Epidermal melanocyte (primary cell): ENCODE measurements around the gene LRP4.

Source experiments
- DNase-seq: peaks from one replicate; pipeline ENCODE4 v3.0.0; 2011; ENCODE audit warnings: low spot score; ENCODE audit not compliant: insufficient read length

The LRP4 gene

DNA sequence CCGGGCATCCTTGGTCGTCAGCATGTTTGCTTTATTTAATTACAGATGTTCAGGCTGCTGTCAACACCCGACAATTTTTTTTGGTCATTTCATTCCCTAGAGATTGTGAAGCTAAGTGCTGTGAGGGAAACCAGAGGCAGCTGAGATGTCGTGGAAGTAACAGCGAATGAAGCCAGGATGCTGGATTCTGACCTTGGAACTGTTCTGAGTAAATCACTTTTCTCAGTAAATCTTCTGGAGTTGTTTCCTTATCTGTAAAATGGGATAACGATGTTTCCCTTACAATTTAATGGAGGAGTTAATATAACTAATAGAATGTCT is 71.9 kb downstream of the LRP4 start:
- no peak for DNase-seq

DNA sequence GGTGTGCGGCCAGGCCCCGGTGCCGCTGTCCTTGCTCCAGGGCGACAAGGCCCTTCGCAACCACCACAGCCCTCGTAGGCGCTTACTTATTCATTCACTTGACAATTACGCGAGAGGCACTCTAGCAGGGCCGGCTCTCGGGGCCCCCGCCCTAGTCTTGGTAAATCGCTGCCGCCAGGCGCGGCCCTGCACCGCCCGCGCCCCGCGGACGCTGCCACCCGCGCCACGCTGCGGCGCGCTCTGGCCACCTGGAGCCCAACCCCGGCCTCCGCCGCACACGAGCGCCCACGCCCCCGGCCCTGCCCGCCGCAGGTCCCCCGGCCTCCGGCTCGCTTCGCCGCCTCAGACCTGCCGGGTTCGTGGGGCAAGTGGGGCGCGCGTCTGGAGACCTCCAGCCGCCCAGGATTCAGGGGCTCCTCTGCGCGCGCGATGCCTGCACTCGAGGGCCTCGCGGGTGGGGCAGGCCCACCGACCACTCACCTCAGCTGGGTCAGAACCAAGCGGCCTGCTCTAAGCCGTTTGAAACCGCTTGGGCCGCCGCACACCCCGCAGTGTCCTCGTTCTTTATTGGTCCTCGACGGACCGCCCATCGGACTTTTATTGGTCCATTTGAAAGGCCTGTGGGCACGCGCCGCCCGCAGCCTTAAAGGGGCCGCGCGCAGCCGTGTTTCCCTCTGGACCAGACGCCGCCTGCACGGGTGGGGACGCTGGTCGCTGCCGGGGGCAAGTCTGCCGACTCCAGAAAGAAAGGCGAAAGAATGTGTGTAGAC is 72.4 kb downstream of the LRP4 start, which contains the start of gene CKAP5:
Gene CKAP5 (minus strand): TSS at position 541 of the 770 bp plus-strand sequence. CDS start 25,049 bp downstream, outside the sequence.
- DNase-seq, result peak; percentile 94

DNA sequence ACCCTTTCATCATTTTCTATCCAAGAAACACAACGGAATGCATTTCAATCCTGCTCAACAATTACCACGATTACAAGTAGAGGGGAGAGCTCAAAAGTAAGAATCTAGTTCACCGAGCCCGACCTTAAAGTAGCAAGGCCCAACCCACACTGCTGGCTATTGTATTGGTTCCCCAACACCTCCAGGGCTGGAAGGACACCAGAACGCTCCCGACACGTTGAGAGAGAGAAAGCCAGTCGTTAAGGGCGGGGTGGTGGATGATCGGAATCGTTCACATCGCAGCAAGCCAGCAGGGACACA is 73.0 kb downstream of the LRP4 start:
- DNase-seq, result no peak

DNA sequence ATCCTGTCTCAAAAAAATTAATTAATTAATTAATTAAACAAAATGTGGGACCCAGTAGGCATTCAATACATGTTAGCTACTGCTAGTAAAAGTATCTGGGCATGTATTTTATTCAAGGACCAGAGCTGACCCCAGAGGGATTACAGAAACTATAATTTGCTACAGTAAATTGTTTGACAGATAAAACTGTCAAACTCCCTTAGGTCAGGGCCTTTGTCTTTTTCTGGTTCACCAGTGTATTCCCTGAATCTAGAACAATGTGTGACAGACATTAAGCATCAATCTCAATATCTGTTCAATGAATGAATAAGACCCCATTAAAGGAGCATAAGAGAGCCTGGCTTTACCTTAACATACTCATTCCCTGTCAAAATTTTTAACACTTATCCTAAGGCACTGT is 78.2 kb downstream of the LRP4 start:
- no peak for DNase-seq

DNA sequence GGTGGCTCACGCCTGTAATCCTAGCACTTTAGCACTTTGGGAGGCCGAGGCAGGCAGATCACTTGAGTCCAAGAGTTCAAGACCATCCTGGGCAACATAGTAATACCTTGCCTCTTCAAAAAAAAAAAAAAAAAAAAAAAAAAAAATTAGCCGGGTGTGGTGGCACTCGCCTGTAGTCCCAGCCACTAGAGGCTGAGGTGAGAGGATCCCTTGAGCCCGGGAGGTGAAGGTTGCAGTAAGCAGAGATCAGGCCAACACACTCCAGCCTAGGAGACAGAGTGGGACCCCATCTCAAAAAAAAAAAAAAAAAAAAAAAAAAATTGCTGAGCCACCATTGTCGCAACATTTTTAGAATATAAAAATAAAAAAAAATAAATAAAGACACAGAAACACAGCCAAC is 79.8 kb downstream of the LRP4 start:
- no peak for DNase-seq

DNA sequence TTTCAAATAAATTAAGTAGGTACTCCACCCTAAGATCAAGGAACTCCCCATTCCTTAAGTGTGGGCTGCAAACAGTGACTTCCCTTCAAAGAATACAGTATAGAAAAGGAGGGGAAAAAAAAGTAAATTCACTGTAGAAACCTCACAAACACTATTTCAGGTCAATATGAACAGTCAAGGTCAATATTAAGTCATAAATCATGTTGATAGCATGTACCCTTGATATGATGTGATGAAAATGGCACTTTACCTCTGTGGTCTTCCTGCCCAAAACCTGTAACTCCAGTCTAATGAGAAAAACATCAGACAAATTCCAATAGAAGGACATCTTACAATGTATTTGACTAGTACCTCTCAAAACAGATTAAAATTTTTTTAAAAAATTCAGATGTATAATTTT is 80.5 kb downstream of the LRP4 start:
- DNase-seq, result no peak

DNA sequence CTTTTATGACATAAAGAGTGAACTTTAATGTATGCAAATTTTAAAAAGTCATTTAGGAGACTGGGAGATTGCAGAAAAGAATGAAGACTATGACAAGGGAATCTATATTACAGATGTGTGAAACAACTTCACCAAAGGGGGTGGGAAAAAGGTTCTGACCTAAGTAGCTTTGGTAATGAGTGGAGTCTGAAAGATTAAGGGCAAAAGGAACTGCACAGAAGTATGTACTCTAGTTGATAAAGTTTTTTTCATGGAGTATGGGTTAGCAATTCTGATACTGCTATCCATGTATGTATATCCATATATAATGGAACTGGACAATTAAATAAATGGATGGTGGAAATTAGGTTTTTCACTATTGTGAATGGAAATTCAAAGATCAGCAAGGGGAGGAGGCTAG is 81.5 kb downstream of the LRP4 start:
- no peak for DNase-seq

DNA sequence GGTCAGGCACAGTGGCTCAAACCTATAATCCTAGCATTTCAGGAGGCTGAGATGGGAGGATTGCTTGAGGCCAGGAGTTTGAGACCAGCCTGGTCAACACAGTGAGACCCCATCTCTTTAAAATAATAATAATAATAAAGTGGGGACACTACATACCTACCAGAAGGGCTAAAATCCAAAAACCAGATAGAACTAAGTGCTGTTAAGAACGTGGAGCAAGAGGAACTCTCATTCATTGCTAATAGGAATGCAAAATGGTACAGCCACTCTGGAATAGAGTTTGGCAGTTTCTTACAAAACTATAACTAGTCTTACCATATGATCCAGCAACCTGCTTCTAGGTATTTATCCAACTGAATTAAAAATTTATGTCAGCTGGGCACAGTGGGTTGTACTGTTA is 81.9 kb downstream of the LRP4 start:
- no peak for DNase-seq

DNA sequence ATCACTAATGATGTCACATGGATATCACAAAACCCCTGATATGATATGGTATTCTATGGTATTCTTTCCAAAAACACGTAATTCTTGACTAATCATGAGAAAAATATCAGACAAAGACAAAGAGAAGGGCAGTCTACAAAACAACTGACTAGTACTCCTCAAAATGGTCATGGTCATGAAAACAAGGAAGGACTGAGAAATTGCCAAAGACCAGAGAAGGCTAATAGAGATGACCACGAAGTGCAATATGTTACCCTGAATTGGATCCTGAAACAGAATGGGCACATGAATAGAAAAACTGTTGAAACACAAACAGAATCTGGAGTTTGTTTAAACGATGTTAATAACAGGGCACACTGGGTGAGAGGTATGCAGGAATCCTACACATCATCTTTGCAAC is 82.5 kb downstream of the LRP4 start:
- no peak for DNase-seq

DNA sequence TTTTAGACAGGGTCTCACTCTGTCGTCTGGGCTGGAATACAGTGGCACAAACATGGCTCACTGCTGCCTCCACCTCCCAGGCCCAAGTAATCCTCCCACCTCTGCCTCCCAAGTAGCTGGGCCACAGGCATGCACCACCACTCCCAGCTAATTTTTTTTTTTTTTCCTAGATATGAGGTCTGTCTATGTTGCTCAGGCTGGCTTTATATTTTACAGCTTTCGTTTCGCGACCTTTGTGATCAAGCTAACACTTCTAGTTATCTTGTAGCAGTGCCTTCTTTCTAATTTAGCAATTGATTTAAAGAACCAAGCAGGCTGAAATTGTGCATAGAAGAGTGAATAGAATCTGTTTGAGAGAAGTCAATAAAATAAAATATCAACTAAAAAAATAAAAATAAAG is 83.5 kb downstream of the LRP4 start:
- DNase-seq, result no peak

DNA sequence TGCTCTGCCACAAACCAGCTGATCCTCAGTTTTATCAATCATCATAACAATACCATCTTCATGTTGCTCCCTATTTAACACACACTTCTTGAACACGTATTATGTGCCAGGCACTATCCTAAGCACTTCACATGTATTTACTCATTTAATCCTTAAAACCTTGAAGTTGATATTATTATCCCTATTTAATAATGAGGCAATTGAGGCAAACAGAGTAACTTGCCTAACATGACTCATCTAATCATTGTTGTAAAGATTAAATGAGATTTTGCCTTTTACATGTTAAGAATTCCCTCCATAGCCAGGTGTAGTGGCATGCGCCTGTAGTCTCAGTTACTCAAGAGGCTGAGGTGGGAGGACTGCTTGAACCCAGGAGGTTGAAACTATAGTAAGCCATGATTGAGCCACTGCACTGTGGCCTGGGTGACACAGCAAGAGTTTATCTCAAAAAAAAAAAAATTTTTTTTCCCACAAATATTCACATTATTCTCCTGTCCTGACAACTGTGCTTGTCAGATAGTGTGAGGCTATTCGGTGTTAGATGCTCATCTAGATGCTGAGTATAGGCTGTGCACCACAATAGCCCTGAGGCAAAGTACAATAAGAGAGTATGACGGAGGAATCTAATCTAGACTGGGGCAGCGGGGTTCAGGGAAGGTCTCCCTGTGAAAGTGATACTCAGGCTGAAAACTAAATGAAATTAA is 85.7 kb downstream of the LRP4 start:
- DNase-seq, result no peak

DNA sequence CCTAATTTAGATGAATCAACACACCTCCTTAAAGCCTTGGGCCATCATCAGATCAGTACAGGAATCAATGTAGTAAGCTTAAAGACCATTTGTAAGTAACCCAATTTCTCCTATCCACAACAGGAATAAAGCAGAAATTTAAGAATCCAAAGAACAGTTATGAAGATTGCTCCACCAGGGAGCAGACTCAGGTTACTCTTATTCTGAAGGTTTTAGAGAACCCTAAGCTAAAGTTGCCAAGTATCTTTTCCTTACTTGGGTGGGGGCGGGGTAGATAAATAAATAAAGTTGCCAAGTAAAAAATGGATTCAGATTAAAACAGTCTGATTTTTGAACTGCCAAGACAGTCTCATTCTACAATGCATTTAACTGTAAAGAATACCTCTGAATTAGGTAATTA is 90.4 kb downstream of the LRP4 start:
- DNase-seq, result no peak

DNA sequence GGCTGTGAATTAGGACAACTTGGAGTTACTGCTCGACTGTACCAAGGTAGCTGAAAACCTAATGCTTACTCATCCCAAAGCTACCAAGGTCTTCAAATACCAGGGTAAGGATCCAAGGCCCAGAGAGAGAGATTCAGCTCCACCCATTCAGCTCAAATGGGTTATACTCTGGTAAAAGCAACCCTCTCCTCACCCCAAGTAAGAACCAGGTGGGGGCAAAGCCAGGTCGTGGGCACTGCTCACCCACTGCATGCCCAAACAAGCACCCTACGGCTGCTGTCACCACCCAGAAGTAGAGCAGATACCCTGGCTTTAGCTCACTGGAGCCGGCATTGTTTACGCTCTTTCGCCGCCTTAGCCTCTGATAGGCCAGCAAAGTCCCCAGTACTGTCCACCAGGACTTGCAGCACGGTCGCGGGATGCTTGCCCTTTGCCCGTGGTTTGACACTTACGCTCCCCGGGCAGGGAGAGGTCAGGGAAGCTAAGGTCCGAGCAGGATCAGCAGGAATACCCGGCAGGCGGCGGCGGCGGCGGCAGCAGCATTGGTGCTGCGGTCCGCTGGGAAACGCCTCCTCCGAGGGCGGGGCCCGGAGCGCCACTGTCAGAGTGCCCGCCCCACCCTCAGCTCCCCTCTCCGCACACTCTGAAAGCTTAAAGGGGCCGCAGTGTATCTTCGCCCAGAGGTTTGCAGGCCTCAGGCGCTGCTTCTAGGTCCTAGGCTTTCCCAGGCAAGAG is 91.9 kb downstream of the LRP4 start:
- DNase-seq, result peak; percentile 29

DNA sequence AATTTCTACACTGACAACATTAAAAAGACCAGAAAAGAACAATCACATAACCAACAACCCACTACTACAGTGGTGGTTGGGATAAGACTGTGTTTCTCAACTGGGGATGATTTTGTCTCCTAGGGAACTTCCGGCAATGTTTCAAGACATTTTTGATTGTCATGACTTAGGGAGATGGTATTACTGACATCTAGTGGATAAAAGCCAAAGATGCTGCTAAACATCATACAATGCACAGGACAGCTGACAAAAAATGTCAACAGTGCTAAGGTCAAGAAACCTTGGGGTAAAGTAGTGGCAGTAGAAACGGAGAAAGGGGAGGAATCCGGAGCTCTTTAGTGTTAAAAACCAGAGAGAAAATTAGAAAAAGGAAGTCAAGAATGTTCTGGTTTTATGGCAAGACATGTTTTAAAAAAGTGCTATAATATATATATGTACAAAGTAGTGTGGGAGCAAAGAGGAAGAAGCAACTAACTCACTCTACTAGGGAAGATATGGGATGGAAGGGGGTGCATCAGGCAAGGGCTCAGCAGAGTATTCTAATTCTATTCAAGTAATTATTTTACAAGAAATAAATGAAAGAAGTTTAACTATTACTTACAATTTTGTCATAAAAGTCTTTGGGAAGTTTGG is 109.4 kb downstream of the LRP4 start:
- DNase-seq, result no peak
